C4-2B (cell line): ENCODE measurements around the gene DYNLT2.

ENCODE experiments used
- CTCF ChIP-seq: fragments of 450-650 bp; conservative IDR thresholded peaks from 2 replicates; pipeline ENCODE4 v1.5.1; 2017; ENCODE audit warnings: mild to moderate bottlenecking
- ZFX ChIP-seq: fragments of 450-650 bp; IDR thresholded peaks from 2 replicates; pipeline ENCODE4 v1.6.1; 2017

GRCh38 chr6:169791721-169792131 is 40.4 kb upstream of the DYNLT2 start:
- TF ChIP-seq CTCF (no peak), ZFX (no peak)
